GM21360 (cell line): Measurements from ENCODE around the gene KLK12.

Source experiments
- ATAC-seq: cut with Tn5 transposase; IDR thresholded peaks from one replicate; pipeline ENCODE4 v1.9.1; 2021; ENCODE audit warnings: mild to moderate bottlenecking, moderate library complexity; ENCODE audit not compliant: unreplicated experiment

Gene KLK12

DNA sequence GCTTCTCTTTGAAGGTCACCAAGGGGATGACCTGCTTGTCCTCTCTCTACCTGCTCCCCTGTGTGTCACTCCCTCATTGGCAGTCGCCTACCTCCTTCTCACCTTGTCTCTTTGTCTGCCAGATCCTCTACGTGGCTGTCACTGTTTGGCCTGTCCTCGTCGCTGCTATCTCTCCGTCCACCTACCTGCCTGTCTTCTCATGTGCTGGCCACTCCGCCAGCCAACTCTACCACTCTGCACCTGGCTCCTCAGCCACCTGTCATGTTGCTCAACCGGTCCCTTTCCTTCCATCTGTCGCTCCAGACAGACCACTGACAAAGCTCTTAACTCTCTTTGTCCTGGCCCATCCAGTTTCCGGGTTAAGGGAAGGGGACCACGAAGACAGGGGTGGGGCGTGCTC lies at the start of gene KLK12:
KLK12 (minus strand) TSS at position 299 of the 400 bp plus-strand sequence. CDS start 381 bp downstream, outside the sequence.
- no peak for ATAC-seq

GRCh38 chr19:51084505-51084904 lies 49.7 kb upstream of the KLK12 start:
- no peak for ATAC-seq

DNA sequence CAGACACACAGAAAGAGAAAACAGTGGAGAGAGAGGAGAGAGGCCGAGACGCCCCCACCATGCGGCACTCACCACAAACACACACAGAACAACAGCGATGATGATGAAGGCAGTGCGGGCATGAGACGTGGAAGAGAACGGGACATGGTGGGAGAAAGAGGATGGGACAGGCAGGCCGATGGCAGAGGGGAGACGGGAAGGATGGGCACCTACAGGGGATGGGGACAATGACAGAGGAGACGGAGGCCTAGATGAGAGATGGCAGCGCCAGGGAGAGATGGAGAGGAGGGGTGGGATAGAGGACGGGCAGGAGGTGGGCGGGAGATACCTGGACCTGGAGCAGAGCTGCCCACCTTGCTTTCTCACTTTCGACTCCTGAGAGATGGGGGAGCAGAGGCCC lies 49.0 kb upstream of the KLK12 start:
- ATAC-seq: no peak

- ATAC-seq: no peak
These were observed 48.4 kb upstream of the KLK12 start for GRCh38 chr19:51083181-51083580.

GRCh38 chr19:51082611-51083010 lies 47.8 kb upstream of the KLK12 start, which contains the start of gene KLK14:
Gene KLK14, minus strand, starts transcription at chr19:51082887. Its CDS starts 273 bp downstream, at chr19:51082614.
- no peak for ATAC-seq

- no peak for ATAC-seq
These were observed 46.7 kb upstream of the KLK12 start for GRCh38 chr19:51081476-51081875.

DNA sequence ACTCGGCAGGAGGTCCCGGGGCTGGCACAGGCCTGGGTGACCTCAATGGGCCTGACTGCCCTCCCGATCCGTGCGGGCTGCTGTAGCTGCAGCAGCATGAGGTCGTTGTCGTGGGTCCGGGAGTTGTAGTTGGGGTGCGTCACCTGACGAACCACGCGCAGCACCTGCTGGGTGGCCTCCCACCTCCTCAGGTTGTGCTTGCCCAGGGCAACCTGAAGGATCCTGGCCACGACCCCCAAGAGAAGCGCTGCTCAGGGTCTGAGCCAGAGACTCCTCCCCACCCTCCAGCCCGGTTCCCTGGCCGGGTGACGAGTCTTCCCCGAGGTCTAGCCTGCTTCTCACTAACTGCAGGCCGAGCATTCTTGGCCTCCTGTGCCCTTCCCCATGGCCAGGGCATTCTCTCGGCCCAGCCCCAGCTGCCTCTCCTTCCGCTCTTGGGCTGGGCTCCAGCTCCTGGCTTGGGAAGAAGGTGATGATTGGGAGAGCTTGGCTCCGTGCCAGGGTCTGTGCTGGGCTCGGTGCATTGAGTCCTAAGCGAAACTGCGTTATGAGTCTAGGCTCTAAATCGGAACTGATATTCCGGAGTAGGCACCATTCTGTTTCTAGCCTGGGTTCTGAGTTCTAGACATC lies 44.8 kb upstream of the KLK12 start:
- no peak for ATAC-seq

- no peak for ATAC-seq
These were observed 43.9 kb upstream of the KLK12 start for GRCh38 chr19:51078731-51079130.

DNA sequence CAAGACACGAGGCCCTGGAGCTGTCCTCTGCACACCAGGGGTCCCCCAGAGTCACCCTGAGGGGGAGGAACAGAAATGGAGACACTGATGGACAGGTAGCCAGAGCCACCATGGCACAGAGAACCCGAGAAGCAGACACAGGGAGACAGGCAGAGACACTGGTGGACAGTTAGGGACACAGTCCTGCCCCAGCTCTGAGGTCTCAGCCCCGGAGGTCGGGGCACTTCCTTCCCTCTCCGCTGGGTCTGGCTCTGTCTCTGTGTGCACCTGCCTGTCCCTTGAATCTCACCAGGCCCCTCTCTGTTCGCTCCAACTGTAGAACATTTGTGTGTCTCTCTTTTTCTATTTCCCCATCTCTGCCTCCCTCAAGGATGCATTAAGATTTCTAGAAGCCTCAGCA lies 43.3 kb upstream of the KLK12 start:
- ATAC-seq: no peak

- no peak for ATAC-seq
These were observed 41.9 kb upstream of the KLK12 start for GRCh38 chr19:51076631-51077213.

DNA sequence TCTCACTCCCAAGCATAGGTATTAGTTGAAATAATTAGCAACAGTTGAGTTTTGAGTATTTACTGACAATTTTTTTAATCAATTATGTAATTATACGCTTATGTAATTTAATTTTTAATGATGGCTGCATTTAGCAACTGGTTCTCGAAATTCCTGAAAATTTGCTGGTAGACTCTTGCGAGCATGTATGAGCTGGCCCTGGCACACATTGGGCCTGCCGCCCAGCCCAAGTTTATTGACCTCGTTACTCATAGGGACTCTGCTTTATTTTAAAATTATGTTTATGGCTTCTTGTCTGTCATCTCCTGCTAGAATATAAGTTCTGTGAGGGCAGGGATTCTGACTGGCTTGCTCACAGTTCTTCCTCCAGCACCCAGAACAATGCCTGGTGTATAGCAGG lies 41.2 kb upstream of the KLK12 start:
- no peak for ATAC-seq

DNA sequence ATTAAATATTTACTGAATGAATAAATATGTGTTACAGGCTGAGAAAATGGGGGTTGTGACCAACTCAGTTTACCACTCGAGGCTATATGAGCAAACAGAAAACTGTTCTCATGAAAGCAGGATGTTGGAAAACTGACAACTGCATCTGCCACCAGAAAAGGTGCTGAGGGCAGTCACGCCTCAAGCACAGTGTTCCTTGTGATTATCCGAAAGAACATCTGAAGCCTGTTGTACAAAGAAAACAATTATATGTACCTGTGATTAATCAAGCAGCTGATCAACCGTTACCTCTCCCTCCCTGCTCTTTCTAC lies 36.2 kb upstream of the KLK12 start:
- no peak for ATAC-seq

GRCh38 chr19:51070334-51071094 lies 35.7 kb upstream of the KLK12 start:
- no peak for ATAC-seq

DNA sequence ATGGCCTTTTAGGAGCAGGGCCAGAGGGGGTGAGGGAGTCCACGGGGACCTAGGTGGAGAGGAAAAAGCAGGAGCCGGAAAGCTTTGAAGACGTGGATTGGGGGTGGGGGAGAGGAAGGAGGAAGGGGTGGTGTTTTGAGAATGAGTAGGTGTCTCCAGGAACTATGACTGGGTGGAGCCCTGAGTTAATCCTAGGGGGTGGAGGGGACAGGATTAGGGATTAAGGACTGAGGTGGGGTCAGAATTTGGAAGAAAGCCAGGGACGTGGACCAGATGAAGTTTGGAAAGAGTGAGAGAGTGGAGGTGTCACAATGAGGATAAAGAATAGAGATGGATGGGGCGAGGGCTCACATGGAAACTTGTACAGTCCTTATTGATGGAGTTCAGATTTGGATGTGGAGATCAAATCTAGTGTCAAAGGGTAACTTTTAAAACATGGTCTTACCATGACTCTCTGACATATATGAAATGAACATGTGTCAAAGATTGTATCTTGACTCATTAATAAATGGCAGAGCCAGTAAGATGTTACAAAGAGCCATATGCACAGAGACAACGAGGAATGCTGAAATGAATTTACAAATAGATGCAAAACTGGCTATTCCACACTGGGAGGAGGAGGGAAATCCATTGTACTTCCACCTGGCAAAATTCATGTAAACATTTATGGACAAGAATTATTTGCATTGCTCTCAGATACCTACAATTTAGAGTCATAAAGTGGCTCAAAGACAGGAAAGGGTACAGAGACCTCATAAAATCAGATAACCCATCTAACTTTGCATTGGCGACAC lies 31.8 kb upstream of the KLK12 start:
- no peak for ATAC-seq

DNA sequence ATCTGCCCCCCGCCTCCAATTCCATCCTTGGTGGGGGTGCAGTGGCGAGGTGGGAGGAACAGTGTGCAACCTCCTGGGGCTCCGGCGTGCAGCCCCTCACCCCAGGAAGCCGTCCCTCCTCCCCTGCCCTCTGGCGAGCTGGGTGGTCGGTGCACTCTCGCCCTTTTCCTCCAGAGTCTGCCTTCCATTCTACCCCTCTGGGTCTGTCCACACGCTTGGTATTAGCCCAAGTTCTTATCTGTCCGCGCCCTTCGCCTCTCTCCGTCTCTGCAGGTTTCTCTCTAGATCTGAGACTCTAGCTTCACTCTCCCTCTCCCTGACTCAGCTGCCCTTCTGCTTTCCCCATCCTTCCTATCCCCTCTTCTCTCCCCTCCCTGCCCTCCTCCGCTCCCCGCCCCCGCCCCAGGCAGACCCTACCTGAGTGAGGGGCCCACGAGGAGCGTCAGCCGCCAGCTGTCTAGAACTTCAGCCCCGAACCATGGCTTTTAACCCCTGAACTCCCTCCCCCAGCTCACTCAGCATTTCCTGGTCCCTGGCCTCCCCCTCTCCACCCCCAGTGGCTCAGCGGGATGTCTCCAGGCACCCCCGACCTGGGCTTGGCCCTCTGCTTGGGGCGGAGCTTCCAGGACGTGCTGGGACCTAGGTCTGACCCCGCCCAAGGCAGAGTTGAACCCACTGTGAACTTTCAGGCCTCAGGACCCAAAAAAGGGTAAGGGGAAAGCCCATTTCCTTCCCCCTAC lies 30.6 kb upstream of the KLK12 start:
- no peak for ATAC-seq

- no peak for ATAC-seq
These were observed 29.9 kb upstream of the KLK12 start, which contains the start of gene KLK13 for GRCh38 chr19:51064534-51065220. Gene KLK13, minus strand, starts transcription at chr19:51065092. Its CDS starts 25 bp downstream, at chr19:51065067.

DNA sequence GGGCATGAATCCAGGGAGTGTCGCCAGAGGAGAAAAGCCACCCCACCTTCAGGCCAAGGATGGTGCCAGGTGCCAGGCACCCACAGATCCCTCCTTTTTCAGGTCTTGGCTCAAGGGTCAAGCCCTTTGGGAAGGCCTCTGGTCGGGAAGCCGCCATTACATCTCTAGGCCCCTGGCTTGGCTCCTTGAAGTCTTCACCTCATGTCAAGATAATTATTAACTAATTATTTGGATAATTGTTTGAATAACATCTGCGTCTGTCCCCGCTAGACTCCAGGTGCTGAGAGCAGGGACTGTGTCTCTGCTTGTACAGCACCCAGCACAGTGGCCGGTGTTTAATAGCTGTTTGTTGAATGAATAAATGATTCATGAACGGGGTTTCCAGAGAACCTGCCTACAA lies 28.9 kb upstream of the KLK12 start:
- no peak for ATAC-seq

DNA sequence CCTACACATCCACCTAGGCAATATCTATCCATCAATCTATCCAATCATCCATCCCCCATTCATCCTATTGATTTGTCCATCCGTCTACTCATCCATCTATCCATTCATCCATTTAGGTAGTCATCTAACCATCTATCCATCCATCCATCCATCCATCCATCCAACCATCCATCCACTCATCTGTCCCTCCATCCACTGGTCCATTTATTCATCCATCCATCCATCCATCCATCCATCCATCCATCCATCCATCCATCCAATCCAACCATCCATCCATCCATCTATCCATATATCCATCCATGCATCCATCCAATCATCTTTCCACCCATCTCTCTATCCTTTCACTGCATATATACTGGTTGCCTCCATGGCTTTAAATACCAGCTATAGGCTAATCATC lies 26.2 kb upstream of the KLK12 start:
- no peak for ATAC-seq

DNA sequence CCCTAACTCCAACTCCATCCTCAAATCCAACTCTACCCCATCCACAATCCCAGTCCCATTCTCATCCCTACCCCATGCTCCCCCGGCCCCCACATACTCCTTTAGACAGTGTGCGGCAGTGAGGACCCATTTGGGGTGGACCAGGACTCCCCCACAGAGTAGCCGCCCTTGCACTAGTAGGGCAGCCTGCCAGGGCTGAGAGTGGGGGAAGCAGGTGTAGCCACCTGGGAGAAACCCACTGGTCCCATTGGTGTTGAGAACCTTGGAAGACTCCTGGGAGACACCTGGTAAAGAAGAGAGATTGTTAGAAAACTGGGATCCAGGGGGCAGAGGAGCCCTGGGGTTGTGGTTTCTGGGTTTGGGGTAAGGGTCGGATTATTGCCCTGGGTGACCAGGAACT lies 25.5 kb upstream of the KLK12 start:
- ATAC-seq: no peak

DNA sequence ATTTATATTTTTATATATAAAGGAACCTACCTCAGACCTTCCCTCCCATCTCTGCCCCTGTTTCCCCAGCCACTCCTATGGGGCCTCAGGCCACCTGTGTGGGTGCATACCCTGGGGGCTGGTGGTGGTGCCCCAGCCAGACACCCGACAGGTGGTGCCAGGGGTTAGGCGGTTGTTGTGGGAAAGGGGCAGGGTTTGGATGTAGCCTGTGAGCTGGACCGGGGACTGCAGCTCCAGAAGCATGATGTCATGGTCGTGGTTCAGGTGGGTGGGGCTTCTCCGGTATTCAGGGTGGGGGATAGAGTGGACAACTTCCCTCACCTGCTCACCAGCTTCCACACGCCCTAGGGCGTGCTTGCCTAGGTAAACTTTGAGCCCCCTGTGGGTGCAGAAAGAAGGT lies 24.9 kb upstream of the KLK12 start:
- no peak for ATAC-seq
